Embryonic facial prominence (tissue), 1 donor: ENCODE measurements around the gene KIF11.
"Not testable (repeated sequence)": the region's sequence is repeated elsewhere in the genome, so short reads cannot be mapped to it uniquely, and the experiment has no call there.

Source experiments
- DNase-seq: peaks from one replicate; pipeline ENCODE4 v3.0.0-alpha.2; 2016; ENCODE audit errors: extremely low spot score

The KIF11 gene

DNA sequence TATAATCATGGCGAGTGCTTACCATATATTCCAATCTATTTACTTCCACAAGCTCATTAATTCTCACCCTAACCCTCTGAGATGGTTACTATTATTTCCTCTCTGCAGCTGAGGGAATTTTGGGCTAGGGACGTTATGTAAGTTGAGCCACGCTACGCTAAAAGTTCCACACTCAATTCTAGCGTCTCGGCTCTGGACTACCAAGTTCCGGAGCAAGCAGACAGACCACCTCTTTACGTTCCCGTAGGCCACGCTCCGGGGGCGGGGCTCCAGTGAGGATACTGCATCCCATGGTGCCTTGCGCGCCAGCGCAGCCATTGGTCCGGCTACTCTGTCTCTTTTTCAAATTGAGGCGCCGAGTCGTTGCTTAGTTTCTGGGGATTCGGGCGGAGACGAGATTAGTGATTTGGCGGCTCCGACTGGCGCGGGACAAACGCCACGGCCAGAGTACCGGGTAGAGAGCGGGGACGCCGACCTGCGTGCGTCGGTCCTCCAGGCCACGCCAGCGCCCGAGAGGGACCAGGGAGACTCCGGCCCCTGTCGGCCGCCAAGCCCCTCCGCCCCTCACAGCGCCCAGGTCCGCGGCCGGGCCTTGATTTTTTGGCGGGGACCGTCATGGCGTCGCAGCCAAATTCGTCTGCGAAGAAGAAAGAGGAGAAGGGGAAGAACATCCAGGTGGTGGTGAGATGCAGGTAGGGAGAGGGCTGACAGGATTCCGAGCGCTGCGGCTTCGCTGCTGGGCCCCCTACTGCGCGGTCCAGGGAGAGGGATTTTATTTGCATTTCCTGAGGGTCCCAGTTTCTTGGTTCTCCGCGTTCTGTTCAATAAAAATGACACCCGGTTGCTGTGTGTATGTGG lies at the start of gene KIF11:
Gene KIF11, plus strand, starts transcription at position 370 of the 858 bp plus-strand sequence. Its CDS starts 246 bp downstream, at position 616.
- DNase-seq: peak; percentile 92

DNA sequence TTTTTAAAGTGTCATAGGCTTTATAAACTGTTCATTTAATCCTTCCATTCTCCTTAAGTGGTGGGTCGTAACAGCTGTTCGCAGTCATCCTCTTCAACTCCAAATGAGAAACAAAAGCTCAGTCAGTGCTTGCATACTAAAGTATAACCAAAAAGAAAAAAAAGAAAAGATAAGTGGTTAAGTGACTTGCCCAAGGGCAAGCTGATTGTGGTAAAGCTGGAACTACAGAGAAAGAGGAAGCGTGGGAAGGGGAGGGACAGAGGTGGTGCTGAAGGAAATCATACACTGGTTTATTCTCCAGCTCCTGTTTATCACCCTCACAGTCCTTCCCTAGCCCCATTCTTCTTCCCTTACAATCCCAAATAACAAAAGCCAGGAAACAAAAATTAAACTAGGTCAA lies 48.6 kb upstream of the KIF11 start:
- no peak for DNase-seq

DNA sequence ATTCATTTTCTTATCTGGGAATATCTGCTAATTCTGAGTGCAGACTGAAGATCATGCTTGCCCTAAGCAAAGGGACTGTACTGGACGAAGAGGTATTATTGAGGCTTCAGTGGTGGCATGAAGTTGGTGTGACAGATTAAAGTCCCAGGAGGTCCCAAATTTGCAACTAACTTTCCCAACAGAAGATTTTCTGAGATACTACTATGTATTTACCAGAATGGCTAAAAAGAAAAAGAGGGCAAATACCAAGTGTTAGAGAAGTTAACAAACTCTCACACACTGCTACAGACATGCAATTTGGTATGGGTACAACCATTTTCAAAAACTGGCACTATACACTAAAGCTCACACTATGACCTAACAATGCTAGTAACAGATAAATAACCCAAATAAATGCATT lies 47.4 kb upstream of the KIF11 start:
- no peak for DNase-seq

DNA sequence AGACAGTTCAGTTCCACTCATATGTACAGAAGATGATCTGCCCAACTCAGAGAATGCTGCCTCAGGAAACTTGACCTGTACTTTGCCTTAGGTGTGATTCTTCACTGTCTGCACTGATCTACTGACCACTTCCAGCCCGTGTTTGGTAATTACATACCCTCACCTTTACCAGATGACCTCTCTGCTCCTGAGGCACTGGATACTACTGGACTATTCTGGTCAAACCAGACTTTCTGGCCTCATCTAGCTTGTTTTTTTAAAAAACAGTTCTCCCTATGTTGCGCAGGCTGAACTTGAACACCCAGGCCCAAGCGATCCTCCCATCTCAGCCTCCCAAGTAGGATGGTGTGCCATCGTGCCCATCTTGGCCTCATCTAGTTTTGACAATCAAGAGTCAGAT lies 45.3 kb upstream of the KIF11 start:
- no peak for DNase-seq

DNA sequence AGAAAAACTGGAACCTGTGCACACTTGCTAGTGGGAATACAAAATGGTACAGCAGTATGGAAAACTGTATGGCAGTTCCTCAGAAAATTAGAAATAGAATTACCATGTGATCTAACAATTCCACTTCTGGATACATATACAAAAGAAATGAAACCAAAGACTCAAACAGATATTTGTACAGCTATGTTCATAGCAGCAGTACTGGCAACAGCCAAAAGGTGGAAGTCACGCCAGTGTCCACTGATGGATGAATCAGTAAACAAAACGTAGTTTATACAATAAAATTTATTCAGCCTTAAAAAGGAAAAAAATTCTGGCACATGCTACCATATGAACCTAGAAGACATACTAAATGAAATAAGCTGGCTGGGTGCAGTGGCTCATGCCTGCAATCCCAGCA lies 42.0 kb upstream of the KIF11 start:
- DNase-seq: no peak

DNA sequence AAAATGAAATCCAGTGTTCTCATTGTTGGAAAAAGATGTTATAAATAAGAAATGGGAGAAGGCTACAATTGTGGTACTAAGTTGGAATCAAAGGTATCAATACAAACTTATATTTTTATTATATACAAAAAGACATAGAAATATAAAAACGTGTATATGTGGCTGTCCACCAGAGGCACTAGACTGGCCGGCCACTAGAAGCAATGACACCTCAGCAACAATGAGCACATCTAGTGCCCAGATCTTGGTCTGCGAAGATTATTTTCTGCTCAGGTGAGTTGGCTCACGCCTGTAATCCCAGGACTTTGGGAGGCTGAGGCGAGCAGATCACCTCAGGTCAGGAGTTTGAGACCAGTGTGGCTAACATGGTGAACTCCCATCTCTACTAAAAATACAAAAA lies 40.6 kb upstream of the KIF11 start:
- DNase-seq: no peak

DNA sequence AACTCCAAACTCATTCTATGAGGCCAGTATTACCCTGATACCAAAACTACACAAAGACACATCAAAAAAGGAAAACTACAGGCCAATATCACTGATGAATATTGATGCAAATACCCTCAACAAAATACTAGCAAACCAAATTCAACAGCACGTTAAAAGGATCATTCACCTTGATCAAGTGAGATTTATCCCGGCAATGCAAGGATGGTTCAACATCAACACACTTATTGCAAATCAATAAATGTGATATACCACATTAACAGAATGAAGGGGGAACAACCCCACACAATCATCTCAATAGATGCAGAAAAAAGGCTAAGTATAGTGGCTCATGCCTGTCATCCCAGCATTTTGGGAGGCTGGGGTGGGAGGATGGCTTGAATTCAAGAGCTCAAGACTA lies 39.0 kb upstream of the KIF11 start:
- DNase-seq: no peak

DNA sequence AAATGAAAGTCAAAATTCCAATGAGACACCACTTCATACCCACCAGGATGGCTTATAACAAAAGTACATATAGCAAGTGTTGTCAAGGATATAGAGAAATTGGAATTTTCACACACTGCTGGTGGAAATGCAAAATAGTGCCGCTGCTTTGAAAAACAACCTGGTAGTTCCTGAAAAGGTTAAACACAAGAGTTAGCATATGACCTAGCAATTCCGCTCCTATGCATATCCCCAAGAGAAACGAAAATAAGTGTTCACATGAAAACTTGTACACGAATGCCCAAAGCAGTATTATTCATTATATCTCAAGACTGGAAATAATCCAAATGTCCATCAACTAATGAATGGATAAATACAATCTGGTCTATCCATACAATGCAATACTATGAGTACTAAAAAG lies 33.9 kb upstream of the KIF11 start:
- DNase-seq: no peak

DNA sequence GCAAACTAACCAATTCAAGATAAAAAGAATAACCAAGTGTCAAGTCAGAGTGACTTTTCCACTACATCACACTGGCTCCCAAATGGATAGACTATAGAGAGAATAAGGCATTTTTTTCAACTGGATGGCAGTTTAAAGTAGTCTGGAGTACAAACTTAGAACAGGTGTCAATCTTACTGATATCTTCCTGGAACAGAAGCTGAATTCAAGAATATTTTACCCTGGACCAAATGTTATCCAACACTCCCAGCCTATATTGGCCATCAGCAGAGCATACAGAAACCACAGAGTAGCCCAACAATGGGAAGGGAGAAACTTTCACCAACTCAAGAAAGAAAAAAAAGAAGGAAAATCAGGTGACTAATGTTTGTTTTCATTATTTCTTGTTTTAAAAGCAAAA lies 30.5 kb upstream of the KIF11 start:
- no peak for DNase-seq

DNA sequence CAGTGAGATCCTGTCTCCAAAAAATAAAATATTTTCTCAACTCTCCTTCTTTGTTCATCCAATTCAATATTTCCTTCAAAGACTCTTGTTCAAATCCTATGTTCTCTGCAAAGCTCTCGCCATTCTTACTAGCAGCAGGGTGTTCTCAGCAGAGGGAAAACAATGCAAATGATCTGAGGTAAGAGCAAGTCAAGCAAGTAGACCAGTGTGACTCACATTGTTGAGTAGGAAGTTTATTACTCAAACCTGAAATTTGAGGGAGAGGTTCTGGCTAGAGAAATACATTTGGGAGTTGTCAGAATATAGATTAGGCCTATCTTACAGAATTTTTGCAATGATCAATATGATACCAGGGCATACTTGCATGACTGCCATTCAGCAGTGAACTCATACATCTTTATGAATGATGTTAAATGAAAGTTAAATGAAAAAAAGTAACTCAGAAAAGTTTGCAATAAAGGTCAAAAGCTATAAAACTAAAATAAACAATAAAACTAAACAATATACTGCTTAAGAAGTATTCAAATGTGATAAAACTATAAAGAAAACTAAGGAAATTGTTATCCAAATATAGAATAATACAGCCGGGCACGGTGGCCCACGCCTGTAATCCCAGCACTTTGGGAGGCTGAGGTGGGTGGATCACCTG lies 24.9 kb upstream of the KIF11 start:
- no peak for DNase-seq

DNA sequence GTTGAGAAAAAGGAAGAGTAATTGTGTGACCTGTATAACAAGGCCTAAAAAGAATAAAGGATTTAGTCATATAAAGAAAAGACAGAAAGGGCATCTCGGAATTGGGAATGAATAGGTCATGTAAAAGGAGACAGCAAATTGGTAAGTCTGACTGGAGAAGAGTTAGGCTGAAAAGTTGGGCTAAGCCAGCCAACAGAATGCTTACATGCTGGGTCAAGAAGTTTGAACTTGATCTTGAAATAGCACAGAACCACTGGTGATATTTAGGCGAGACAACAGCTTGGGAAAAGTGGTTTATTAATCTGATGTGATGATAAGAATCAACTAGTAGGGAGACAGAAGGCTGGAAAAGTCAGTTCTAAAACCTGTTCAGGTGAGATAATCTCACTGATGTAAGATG lies 23.9 kb upstream of the KIF11 start:
- DNase-seq: no peak

DNA sequence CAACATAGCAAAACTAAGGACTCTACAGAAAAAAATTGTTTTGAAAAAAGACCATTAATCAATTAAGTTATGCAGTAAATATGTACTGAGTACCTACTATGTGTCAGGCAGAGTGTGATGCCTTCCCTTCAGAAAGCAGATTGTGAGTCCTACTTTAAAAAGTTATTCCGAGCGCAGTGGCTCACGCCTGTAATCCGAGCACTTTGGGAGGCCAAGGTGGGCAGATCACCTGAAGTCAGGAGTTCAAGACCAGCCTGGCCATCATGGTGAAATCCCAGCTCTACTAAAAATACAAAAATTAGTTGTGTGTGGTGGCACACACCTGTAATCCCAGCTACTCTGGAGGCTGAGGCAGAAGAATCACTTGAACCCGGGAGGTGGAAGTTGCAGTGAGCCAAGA lies 23.3 kb upstream of the KIF11 start:
- DNase-seq: not testable (repeated sequence)

DNA sequence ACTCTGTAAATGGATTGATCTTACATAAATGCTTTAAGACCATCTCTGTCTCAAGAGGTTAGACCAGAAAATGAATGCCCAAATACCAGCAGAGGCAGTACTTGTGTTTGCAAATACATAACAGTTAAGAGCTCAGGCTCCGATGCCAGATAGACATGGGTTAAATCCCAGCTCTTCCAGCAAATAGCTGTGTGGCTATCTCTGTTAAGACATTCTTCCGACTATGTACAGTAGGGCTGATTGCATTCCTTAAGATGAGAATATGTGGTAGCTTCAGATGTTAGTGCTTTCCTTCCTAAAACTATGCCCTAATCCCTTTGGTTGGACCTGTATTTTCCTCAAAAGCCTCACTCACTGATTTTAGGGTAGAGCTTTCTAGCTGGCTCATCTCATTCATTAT lies 21.3 kb upstream of the KIF11 start:
- DNase-seq: no peak

DNA sequence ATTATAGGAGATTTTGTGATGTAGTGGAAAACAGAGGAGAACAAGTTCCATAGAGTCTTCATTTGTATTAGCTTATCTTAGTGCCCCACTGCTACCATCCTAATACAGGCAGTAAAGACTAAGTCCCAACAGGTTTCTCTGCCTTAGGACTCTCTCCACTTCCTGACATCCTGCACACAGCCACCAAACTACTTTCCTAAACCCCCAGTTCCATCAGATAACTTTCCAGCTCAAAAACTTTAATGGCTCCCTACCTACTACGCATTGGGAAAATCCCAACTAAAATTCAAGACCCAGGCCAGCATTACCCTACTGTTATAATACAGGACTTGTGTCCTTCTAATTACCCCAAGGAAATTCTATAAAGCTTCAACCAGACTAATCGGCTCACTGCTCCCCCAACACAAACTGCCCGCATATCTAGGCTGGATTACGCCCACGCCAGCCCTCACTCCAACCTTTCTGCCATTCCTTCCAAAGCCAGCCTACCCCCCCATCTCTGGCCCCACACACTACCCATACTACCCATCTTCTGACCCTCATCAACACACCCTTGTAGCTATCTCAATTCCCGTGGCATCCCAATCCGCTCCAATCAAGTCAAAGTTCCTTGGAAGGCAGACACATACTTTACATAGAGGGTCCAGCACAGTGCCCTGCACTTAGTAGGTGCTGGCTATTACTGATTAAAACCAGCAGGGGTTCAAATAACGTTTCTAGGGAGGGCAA lies 20.4 kb upstream of the KIF11 start:
- DNase-seq: no peak

DNA sequence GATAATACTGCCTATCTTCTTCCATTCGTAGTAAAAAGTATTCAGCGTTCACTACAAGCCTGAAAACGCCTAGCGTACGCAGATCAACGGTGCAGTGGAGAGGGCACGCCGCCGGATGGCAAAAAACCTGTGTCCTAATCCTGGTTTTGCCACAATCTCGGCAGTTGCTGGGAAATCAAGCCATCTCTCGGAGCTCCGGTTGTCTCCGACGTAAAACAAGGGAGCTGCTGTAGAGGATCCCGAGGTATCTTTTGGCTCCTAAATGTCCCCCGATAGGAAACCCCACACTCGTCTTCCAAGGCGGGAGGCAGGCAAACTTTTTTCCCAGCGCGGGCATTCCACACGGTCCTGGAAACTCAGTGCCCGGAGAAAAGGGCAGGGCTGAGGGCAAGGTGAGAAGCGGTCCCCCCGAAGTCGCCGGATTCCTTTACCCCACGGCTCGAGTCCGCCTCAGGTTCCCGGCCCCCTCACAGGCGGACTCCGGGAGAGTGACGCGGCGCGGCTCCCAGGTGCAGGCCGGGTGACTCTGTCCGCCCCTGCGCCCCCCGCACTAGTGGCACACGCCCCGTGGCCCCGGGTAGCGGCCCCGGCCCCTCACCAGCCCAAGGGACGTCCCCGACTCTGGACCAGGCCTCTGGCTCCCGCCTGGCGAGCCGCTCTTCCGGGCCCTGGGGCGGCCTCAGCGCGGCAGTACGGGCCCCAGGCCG lies 19.7 kb upstream of the KIF11 start:
- no peak for DNase-seq

DNA sequence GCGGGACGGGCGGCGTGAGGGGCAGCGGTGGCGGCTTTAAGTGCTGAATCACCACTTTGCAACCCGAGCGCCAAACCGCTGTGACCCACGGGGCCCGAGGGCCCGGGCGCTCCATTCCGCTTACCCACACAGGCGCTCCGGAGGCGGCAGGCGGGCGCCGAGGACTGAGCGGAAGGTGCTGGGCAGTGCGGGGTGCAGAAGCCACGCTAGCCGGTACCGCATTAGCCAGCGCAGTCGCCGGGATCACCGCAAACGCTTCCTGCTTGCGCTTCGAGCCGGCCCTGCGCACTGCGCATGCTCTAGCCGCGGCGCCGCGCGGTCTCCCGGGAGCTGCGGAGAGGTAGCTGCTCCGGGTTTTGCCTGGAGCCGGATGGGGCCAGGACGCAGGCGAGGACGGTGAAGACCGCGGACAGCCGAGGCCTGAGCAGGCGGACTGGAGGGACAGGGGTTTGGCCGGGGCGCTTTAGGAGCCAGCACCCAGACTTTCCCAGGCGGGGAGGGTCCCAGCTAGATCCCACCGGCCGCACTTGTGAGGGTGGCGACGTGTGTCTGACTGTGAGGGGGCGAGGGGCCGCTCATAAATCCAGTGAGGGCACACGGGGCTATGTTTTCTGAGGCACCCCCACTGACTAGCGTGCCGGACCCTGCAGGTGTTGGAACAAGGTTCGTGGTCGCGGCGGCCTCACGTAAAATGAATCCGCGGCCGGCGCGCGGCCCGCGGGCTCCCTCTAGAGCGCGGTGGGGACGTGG lies 19.0 kb upstream of the KIF11 start, which contains the start of gene IDE:
Gene IDE, minus strand, starts transcription at position 296 of the 750 bp plus-strand sequence. Its CDS starts 74 bp downstream, at position 222.
- DNase-seq: peak; percentile 27

DNA sequence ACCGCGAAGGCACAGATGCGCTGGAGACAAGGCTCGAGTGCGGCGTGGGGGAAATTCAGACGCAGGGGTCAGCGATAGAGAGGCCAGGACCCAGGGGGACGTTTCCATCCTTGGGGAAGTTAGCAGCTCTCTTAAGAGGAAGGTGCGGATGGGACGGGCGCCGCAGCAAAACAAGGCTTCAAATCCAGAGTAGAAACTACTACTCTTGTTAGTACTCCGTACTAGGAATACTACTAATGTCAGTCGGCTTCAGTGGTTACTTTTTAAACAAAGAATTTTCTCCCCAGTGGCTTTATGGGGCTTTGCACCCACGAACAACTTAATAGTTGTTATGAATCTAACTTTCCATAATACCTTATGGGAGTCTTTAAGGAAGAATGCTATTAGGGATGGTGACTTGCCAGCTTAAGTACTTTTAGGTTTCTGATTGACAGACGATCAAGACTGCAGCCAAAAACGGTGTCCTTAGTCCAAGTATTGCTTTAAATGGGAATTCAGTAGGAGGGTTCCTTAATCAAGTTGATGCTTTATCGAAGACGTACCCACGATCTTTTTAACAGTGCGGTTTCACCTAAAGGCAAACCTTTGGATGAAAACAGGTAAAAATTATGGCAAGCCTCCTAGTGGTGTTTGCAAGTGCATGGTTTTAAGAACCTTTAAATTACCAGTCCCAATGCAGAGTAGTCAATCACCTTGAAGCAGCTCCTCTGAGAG lies 18.2 kb upstream of the KIF11 start:
- peak; percentile 35 for DNase-seq

DNA sequence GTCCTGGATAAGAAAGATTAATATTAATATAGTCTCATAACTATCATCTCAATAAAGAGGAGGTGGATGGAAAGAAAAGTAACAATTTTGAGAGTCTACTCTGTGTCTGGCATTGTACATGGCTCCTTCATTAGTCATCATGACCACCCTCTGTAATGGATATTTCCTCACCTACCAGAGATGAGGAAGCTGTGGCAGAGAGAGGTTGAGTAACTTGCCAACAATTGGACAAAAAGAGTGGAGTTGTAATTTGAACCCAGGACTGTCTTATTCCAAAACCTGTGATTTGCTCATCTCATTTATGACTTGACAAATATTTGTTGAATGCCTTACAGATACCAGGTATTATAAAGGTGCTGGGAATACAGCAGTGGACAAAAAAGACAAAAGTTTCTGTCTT lies 17.0 kb upstream of the KIF11 start:
- DNase-seq: no peak

DNA sequence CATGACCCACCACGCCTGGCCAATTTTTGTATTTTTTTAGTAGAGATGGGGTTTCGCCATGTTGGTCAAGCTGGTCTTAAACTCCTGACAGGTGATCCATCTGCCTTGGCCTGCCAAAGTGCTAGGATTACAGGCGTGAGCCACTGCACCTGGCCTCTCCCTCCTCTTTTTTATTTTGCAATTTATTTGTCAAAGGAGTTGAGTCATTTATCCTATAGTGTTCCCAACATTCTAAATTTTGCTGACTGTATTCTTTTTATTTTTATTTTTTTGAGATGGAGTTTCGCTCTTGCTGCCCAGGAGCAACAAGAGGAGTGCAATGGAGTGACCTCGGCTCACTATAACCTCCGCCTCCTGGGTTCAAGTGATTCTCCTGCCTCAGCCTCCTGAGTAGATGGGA lies 10.6 kb upstream of the KIF11 start:
- not testable (repeated sequence) for DNase-seq
